ENCODE measurements around the gene EGFLAM. TPM values are rescaled to one million over a fixed set of nuclear protein-coding genes. Genes with fewer than 3 reads are reported as not detected.

Gene EGFLAM
- total RNA-seq, 1 donor from 2014 or later: 0.69 TPM

GRCh38 chr5:38467353-38468040 lies 209.1 kb downstream of the EGFLAM start:
- H3K27ac Mint-ChIP-seq: no peak overlapping the region
- TF ChIP-seq CTCF (IDR thresholded peaks at IDR 0.05; ENCODE audit: unreplicated experiment): no peak
- DNase-seq (ENCODE audit: low spot score, unreplicated experiment): no peak
- H3K9me3 Mint-ChIP-seq (ENCODE audit: low read depth): peaks cover under 1% of the 10 kb centered on the region
- H3K4me1 Mint-ChIP-seq (ENCODE audit: low read depth): no peaks in the 10 kb centered on the region
- peaks cover 6% of the 10 kb centered on the region for H3K27me3 Mint-ChIP-seq
- no peaks in the 10 kb centered on the region for H3K36me3 Mint-ChIP-seq (ENCODE audit: insufficient read depth)
- H3K4me3 Mint-ChIP-seq (ENCODE audit: low read depth): no peak overlapping the region

- Mint-ChIP-seq H3K4me3 (ENCODE audit: low read depth) (no peak overlapping the region), H3K9me3 (ENCODE audit: low read depth) (no peaks in the 10 kb centered on the region), H3K4me1 (ENCODE audit: low read depth) (no peaks in the 10 kb centered on the region), H3K27me3 (peaks cover 6% of the 10 kb centered on the region), H3K36me3 (ENCODE audit: insufficient read depth) (no peaks in the 10 kb centered on the region), H3K27ac (no peak overlapping the region)
- no peak for TF ChIP-seq CTCF (IDR thresholded peaks at IDR 0.05; ENCODE audit: unreplicated experiment)
- DNase-seq (ENCODE audit: low spot score, unreplicated experiment): no peak
These were observed 209.9 kb downstream of the EGFLAM start for GRCh38 chr5:38468202-38468673.

- no peaks in the 10 kb centered on the region for H3K9me3 Mint-ChIP-seq (ENCODE audit: low read depth)
- H3K4me3 Mint-ChIP-seq (ENCODE audit: low read depth): no peak overlapping the region
- H3K4me1 Mint-ChIP-seq (ENCODE audit: low read depth): no peaks in the 10 kb centered on the region
- no peak for DNase-seq (ENCODE audit: low spot score, unreplicated experiment)
- no peaks in the 10 kb centered on the region for H3K36me3 Mint-ChIP-seq (ENCODE audit: insufficient read depth)
- no peak for TF ChIP-seq CTCF (IDR thresholded peaks at IDR 0.05; ENCODE audit: unreplicated experiment)
- H3K27me3 Mint-ChIP-seq: peaks cover 6% of the 10 kb centered on the region
- H3K27ac Mint-ChIP-seq: no peak overlapping the region
These were observed 210.8 kb downstream of the EGFLAM start for GRCh38 chr5:38468978-38469706.

GRCh38 chr5:38469707-38470267 lies 211.4 kb downstream of the EGFLAM start:
- no peak overlapping the region for H3K4me3 Mint-ChIP-seq (ENCODE audit: low read depth)
- no peak for TF ChIP-seq CTCF (IDR thresholded peaks at IDR 0.05; ENCODE audit: unreplicated experiment)
- no peaks in the 10 kb centered on the region for H3K9me3 Mint-ChIP-seq (ENCODE audit: low read depth)
- peaks cover 6% of the 10 kb centered on the region for H3K27me3 Mint-ChIP-seq
- no peaks in the 10 kb centered on the region for H3K36me3 Mint-ChIP-seq (ENCODE audit: insufficient read depth)
- H3K27ac Mint-ChIP-seq: no peak overlapping the region
- no peak for DNase-seq (ENCODE audit: low spot score, unreplicated experiment)
- no peaks in the 10 kb centered on the region for H3K4me1 Mint-ChIP-seq (ENCODE audit: low read depth)

- H3K9me3 Mint-ChIP-seq (ENCODE audit: low read depth): no peaks in the 10 kb centered on the region
- H3K36me3 Mint-ChIP-seq (ENCODE audit: insufficient read depth): no peaks in the 10 kb centered on the region
- peaks cover 6% of the 10 kb centered on the region for H3K27me3 Mint-ChIP-seq
- no peak for DNase-seq (ENCODE audit: low spot score, unreplicated experiment)
- no peak overlapping the region for H3K27ac Mint-ChIP-seq
- no peak overlapping the region for H3K4me3 Mint-ChIP-seq (ENCODE audit: low read depth)
- H3K4me1 Mint-ChIP-seq (ENCODE audit: low read depth): no peaks in the 10 kb centered on the region
- no peak for TF ChIP-seq CTCF (IDR thresholded peaks at IDR 0.05; ENCODE audit: unreplicated experiment)
These were observed 213.3 kb downstream of the EGFLAM start for GRCh38 chr5:38471709-38472108.
